Osteoblast (primary cell): ENCODE measurements around the gene SLC1A2. TPM values are rescaled to one million over a fixed set of nuclear protein-coding genes. Genes with fewer than 3 reads are reported as not detected.

ENCODE experiments used
- DNase-seq: peaks from one replicate; pipeline ENCODE4 v3.0.0; 2011; ENCODE audit warnings: low spot score, mixed read lengths; ENCODE audit not compliant: insufficient read length; ENCODE audit errors: missing footprints
- H2AFZ ChIP-seq: 2 replicates; pipeline ENCODE4 v1.6.0; 2011; ENCODE audit warnings: mild to moderate bottlenecking, low read length
- H3K27ac ChIP-seq: 2 replicates; pipeline ENCODE4 v1.5.1; 2011; ENCODE audit warnings: mild to moderate bottlenecking, low read depth, low read length, moderate library complexity
- H3K27me3 ChIP-seq: 2 replicates; pipeline ENCODE4 v1.6.0; 2012; ENCODE audit warnings: mild to moderate bottlenecking, control low read depth, inconsistent platforms, low read length, moderate library complexity; ENCODE audit not compliant: insufficient read depth
- H3K36me3 ChIP-seq: 2 replicates; pipeline ENCODE4 v1.5.1; 2011; ENCODE audit warnings: mild to moderate bottlenecking, low read length, control low read depth, moderate library complexity; ENCODE audit not compliant: insufficient read depth
- H3K4me1 ChIP-seq: 2 replicates; pipeline ENCODE4 v1.5.1; 2011; ENCODE audit warnings: mild to moderate bottlenecking, low read length, control low read depth, moderate library complexity; ENCODE audit not compliant: insufficient read depth
- H3K4me2 ChIP-seq: 2 replicates; pipeline ENCODE4 v1.6.0; 2011; ENCODE audit warnings: mild to moderate bottlenecking, low read length; ENCODE audit not compliant: insufficient read depth
- H3K4me3 ChIP-seq: fragments of 200-600 bp; sonication (generic); 3 replicates; pipeline ENCODE4 v1.5.1; 2012; ENCODE audit warnings: mild to moderate bottlenecking, low read length, inconsistent platforms; ENCODE audit not compliant: insufficient read depth
- H3K79me2 ChIP-seq: 2 replicates; pipeline ENCODE4 v1.6.0; 2012; ENCODE audit warnings: mild to moderate bottlenecking, low read length, control low read depth, inconsistent platforms; ENCODE audit not compliant: insufficient read depth
- H3K9me3 ChIP-seq: 2 replicates; pipeline ENCODE4 v1.5.1; 2011; ENCODE audit warnings: low read depth, low read length, control low read depth
- H4K20me1 ChIP-seq: 2 replicates; pipeline ENCODE4 v1.6.0; 2012; ENCODE audit warnings: mild to moderate bottlenecking, low read length, control low read depth; ENCODE audit not compliant: insufficient read depth
- total RNA-seq: library from RNA; depleted of rRNA; stranded (reverse); fragments of >200 nt; gene quantifications from 2 replicates; pipeline ENCODE4 v1.2.3, GENCODE V29; 2012
- TF ChIP-seq, protein P1 (sequence below): IDR thresholded peaks from 2 replicates; pipeline ENCODE4 v1.5.1; 2011; ENCODE audit warnings: mild to moderate bottlenecking, low read depth, low read length, moderate library complexity; ENCODE audit errors: extremely low read depth

The SLC1A2 gene
- total RNA-seq, 1 donor = 0.72 TPM

DNA sequence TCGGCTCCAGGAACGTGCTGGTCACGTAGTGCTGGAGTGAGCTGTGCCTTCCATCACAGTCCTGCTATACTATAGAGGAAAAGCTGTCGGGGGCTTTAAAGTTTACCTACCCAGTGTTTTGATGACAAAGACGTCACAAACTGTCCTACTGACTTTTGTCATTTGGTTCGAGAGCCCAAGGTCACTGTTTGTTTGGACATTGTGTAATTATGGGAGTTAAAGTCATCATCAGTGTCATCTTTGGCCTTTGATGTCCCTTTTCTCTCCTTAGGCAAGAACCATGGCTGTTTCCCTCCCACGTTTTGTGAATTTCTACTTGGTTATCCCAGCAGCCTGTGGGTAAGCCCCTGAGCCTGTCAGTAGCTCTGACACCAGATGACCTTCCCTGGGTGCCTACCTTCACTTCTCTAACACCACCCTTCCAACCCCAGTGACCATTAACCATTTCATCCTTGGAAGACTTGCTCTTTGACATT lies 59.3 kb downstream of the SLC1A2 start:
- Histone ChIP-seq H3K79me2 (no peaks in the 10 kb centered on the region), H3K36me3 (no peaks in the 10 kb centered on the region), H4K20me1 (no peaks in the 10 kb centered on the region), H2AFZ (no peak overlapping the region), H3K27ac (no peak overlapping the region), H3K4me2 (no peak overlapping the region), H3K9me3 (no peaks in the 10 kb centered on the region), H3K4me1 (peaks cover 29% of the 10 kb centered on the region), H3K4me3 (no peak overlapping the region), H3K27me3 (no peaks in the 10 kb centered on the region)
- TF ChIP-seq, protein P1, sequence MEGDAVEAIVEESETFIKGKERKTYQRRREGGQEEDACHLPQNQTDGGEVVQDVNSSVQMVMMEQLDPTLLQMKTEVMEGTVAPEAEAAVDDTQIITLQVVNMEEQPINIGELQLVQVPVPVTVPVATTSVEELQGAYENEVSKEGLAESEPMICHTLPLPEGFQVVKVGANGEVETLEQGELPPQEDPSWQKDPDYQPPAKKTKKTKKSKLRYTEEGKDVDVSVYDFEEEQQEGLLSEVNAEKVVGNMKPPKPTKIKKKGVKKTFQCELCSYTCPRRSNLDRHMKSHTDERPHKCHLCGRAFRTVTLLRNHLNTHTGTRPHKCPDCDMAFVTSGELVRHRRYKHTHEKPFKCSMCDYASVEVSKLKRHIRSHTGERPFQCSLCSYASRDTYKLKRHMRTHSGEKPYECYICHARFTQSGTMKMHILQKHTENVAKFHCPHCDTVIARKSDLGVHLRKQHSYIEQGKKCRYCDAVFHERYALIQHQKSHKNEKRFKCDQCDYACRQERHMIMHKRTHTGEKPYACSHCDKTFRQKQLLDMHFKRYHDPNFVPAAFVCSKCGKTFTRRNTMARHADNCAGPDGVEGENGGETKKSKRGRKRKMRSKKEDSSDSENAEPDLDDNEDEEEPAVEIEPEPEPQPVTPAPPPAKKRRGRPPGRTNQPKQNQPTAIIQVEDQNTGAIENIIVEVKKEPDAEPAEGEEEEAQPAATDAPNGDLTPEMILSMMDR = no peak
- no peak for DNase-seq

DNA sequence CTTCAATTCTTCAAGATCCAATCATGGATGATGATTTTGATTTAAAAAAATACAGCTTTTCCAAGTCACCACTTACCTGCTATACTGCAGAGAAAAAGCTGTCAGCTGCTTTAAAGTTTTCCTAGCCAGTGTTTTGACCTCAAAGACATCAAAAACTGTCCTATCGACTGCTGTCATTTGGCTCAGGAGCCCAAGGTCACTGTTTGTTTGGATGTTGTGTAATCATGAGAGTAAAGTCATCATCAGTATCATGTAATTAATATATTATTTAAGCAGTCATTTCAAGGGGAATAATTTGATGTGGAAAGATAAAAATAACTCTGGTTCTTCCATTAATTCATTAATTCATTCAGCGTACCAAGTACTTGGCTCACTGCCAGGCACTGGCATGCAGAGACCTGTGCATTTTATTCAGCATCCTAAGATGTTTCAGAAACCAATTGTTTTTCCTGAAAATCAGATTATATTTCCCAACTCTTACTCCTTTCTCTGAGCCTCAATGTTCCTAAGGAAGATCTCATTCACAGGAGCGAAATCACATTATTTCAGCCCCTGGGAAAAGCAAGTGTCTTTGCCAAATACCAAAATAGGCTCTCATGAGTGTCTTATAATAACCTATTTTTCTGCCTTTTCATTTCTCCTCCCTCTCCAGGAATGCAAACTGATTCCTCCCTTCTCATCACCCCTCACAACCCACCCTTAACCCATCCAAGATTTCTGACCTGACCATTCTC lies 59.9 kb downstream of the SLC1A2 start:
- H3K27me3 ChIP-seq = no peaks in the 10 kb centered on the region
- H3K4me3 ChIP-seq = no peak overlapping the region
- H3K4me2 ChIP-seq = no peak overlapping the region
- H4K20me1 ChIP-seq = no peaks in the 10 kb centered on the region
- TF ChIP-seq, protein P1 = no peak
- no peaks in the 10 kb centered on the region for H3K79me2 ChIP-seq
- no peak overlapping the region for H2AFZ ChIP-seq
- no peak for DNase-seq
- no peak overlapping the region for H3K27ac ChIP-seq
- H3K9me3 ChIP-seq = no peaks in the 10 kb centered on the region
- H3K4me1 ChIP-seq = peaks cover 29% of the 10 kb centered on the region
- H3K36me3 ChIP-seq = no peaks in the 10 kb centered on the region

DNA sequence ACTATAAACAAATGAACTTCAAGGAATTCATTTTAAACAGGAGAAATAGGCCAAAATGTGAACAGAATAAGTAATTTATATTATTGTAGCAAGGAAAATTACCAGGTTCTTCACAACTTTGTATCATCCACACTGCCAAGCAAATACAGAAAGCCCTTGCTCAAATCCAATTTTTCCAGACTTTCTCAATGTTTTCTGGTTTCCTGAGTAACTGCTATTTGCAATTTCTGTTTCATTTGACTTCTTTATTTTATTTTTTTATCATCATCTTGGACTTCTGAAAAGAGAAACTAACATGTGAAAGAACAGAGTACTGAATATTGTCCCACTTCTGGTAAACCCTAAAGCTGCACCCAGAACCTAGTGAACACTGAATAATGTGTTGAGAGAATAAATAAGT lies 61.0 kb downstream of the SLC1A2 start:
- Histone ChIP-seq H3K27ac (no peak overlapping the region), H3K79me2 (no peaks in the 10 kb centered on the region)
- TF ChIP-seq, protein P1 = no peak

DNA sequence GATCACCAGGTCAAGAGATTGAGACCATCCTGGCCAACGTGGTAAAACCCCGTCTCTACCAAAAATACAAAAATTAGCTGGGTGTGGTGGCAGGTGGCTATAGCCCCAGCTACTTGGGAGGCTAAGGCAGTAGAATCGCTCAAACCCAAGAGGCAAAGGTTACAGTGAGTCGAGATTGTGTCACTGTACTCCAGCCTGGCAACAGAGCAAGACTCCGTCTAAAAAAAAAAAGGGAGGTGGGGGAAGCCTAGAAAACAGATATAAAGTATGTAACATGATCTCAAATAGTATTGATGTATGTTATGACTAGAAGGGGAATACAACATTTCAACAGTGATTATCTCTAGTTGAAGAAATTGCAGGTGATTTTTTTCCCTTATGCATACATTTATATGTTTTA lies 61.4 kb downstream of the SLC1A2 start:
- H3K4me3 ChIP-seq = no peak overlapping the region
- no peak overlapping the region for H3K4me2 ChIP-seq
- no peaks in the 10 kb centered on the region for H4K20me1 ChIP-seq
- no peaks in the 10 kb centered on the region for H3K9me3 ChIP-seq
- no peak overlapping the region for H2AFZ ChIP-seq
- no peaks in the 10 kb centered on the region for H3K27me3 ChIP-seq
- DNase-seq = no peak
- H3K4me1 ChIP-seq = peaks cover 15% of the 10 kb centered on the region
- no peaks in the 10 kb centered on the region for H3K79me2 ChIP-seq
- H3K27ac ChIP-seq = no peak overlapping the region
- no peaks in the 10 kb centered on the region for H3K36me3 ChIP-seq
- TF ChIP-seq, protein P1 = no peak

More for the DNA sequence above, 61.0 kb downstream of the SLC1A2 start:
- H3K4me1 ChIP-seq = peaks cover 19% of the 10 kb centered on the region
- H3K27me3 ChIP-seq = no peaks in the 10 kb centered on the region
- H2AFZ ChIP-seq = no peak overlapping the region
- no peak for DNase-seq
- no peaks in the 10 kb centered on the region for H4K20me1 ChIP-seq
- H3K4me3 ChIP-seq = no peak overlapping the region
- H3K9me3 ChIP-seq = no peaks in the 10 kb centered on the region
- H3K36me3 ChIP-seq = no peaks in the 10 kb centered on the region
- H3K4me2 ChIP-seq = no peak overlapping the region
